GM19023 (cell line): ENCODE measurements around the gene GPER1.

Experiments
- ATAC-seq: cut with Tn5 transposase; IDR thresholded peaks from one replicate; pipeline ENCODE4 v1.9.1; 2021; ENCODE audit warnings: mild to moderate bottlenecking, moderate library complexity; ENCODE audit not compliant: unreplicated experiment

GPER1 gene

GRCh38 chr7:1086588-1087464, 1.1 kb upstream of the GPER1 start:
- peak; percentile 78 for ATAC-seq

- ATAC-seq = no peak
Observed at GRCh38 chr7:1087465-1087814, 473 bp upstream of the GPER1 start.

DNA sequence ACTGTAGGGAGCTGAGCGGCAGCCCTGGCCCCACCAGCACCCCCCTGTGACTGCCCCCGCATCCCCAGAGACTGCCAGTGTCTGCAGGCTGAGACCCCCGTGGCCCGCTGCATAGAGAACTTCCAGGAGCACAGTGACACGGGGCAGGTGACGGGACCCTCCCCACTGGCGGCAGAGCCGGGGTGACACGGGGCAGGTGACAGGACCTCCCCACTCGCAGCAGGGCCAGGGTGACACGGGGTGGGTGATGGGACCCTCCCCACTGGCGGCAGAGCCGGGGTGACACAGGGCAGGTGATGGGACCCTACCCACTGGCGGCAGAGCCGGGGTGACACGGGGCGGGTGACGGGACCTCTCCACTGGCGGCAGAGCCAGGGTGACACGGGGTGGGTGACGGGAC, 2.3 kb downstream of the GPER1 start:
- no peak for ATAC-seq

- ATAC-seq = no peak
Observed at GRCh38 chr7:1090686-1091643, 3.1 kb downstream of the GPER1 start.

GRCh38 chr7:1091644-1092027, 3.7 kb downstream of the GPER1 start:
- ATAC-seq = no peak

GRCh38 chr7:1092161-1092632, 4.3 kb downstream of the GPER1 start:
- ATAC-seq = no peak

DNA sequence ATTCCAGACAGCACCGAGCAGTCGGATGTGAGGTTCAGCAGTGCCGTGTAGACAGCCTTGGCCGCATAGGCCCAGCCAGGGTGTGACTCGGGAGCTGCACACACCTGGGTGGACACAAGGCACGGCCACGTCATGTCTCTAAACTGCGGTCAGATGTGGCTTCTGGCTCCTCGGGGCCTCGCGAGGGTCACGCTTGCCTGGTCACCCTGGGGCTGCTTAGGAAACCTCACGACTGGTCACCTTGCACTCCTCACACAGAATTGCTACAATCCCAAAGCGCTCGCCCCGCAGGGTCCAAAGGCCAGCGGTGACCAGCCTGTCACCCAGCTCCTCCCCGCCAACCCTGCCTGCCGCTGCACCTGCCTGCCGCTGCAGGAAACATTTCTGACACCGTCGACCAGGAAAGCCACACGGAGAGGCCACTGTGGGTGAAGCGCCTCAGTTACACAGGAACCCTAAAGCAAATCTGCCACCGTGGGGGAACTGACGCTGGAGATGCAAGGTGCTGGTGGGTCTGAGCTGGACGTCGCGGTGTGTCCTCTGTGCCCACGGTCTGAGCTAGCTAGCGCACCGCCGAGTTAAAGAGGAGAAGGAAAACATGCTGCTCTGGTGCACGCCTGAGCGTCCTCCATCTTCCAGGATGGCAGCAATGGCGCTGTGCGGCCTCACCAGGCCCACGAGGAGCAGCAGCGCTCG, 5.0 kb downstream of the GPER1 start:
- ATAC-seq = no peak

GRCh38 chr7:1093502-1093843, 5.6 kb downstream of the GPER1 start:
- ATAC-seq = no peak

GRCh38 chr7:1093916-1094508, 6.1 kb downstream of the GPER1 start:
- no peak for ATAC-seq

- ATAC-seq = no peak
Observed at GRCh38 chr7:1094870-1095269, 7.0 kb downstream of the GPER1 start.

- ATAC-seq = no peak
Observed at GRCh38 chr7:1095621-1096155, 7.8 kb downstream of the GPER1 start.

DNA sequence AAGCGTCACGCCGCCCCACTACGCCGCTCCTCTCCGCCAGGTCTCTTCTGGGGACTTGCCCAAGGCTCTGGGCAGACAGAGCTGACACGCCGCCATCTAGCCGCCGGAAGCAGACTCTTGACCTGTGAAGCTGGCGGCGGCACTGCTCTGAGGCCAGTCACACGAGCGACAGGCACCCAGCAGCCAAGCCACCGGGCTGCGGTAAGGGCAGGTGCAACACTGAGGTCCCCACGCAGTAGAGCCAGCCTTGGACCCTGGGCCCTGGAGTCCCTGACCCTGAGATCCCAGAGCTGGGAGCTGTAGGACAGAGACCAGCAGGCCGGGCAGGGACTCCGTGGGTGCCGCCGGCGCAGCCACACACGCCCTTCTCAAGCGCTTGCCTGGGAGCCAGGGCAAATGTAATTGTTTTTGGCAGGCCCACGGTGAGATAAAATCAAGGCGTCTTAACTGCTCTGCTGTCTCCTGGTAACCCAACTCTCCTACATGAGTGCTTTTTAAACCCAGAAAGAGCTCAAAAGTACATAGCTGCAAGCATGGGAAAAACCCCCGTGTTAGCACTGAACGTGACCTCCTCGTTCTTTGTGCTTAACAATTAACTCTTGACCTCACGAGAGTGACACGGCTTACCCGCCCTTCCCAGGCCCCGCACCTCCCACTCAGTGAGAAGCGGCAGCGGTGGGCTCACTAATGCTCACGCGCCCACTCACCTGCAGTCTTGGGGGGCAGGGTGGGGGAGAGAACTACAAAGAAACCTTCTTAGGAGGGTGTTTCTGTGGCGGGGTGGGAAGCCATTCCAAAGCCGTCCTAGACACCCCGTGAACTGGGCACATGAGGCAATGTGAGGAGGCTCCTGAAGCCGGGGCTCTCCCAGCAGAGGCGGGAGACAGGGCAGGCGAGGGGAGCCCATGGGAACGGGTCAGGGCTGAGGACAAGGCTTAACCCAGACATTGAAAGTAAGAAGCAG, 8.5 kb downstream of the GPER1 start:
- no peak for ATAC-seq

DNA sequence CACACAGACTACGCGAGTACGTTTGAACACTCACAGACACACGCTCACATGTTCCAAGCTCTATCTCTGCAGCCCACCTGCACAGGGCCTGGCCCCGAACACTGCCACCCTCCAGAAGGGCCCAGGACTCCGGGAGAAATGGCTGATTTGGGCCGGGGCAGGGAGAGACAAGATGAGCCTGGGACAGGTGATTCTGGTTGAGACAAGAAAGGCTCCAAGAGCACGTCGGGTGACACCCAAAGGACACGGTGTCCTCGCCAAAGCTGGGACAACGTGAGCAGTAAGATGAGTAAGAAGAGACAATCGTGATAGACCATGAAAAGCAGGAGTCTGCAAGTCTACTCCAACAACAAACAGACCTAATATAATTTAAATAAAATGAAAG, 9.2 kb downstream of the GPER1 start:
- ATAC-seq = no peak

- no peak for ATAC-seq
Observed at GRCh38 chr7:1098243-1099153, 10.6 kb downstream of the GPER1 start.

DNA sequence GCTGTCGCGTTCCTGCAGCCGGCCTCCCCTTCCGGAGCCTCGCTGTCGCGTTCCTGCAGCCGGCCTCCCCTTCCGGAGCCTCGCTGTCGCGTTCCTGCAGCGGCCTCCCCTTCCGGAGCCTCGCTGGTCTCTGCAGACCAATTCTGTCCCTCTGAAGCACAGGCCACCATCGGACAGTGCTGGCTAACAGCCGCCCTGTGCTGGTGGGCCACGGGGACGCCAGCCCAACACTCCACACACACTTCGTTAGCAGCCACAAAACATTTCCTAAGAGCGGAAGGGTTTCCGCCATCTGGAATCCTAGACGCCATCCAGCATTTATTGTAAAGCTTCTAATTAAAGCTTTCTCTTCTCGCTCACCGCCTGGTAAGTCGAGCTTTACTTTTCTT, 11.2 kb downstream of the GPER1 start:
- ATAC-seq = no peak

DNA sequence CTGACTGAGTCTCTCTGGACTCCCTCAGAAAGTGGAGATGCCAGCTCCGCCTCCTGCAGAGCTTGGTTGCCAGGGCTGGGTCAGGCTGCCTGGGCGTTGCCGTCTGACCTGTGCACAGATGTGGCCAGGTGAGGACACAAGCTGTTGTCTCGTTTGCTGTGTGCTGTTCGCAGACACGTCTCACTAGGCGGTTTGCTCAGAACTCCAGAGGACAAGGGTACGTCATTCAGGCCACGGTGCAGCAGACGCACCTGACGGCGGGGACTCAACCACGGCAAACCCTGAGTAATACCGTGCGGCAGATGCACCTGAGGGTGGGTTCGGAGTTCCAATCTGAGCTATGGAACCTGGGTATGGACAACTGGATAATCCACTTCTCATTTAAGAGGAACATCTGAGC, 11.7 kb downstream of the GPER1 start:
- no peak for ATAC-seq

- no peak for ATAC-seq
Observed at GRCh38 chr7:1100386-1100785, 12.5 kb downstream of the GPER1 start.

DNA sequence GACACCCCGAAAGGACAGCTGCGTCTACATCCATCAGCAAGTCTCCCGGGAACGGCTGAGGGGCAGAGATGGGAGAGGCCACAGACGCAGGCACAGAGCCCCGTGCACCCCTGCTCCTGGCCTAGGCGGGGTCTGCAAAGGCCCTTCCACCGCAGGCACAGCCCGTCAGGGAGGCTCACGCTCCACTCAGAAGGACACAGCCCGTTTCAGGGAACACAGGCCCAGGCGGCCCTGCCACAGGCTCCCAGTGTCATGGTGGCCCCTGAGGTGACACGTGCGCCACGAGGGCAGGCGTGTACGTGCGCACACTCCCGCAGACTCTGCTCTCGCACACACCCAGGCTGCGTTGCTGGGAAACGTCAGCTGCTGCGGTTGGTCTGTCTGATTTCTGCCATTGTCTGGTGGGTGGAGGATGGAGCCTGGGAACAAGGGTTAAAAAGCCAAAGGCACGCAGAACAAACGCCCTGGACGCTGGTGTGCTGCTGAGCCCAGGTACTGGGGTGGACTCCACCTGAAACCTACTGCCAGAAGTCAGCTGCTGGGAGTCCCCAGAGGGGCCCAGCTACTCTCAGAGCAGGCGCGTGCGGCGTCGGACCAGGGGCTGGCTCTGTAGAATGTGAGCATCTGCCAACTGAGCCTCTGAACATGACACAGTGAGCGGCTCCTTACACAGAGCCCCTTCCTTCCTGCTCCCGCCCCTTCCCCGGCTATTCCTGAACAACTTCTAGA, 13.1 kb downstream of the GPER1 start:
- ATAC-seq = no peak
